HG03571 (cell line): ENCODE measurements around the gene PHACTR1.
"Not testable (repeated sequence)": the region's sequence is repeated elsewhere in the genome, so short reads cannot be mapped to it uniquely, and the experiment has no call there.

Source experiments
- ATAC-seq: cut with Tn5 transposase; IDR thresholded peaks from one replicate; pipeline ENCODE4 v1.9.1; 2021; ENCODE audit not compliant: unreplicated experiment

Gene PHACTR1

GRCh38 chr6:13326031-13326586 lies 609.5 kb downstream of the PHACTR1 start:
- not testable (repeated sequence) for ATAC-seq

GRCh38 chr6:13327691-13328075 lies 611.1 kb downstream of the PHACTR1 start:
- no peak for ATAC-seq

GRCh38 chr6:13328076-13328874 lies 611.7 kb downstream of the PHACTR1 start, which contains the start of gene TBC1D7:
TSS of gene TBC1D7 (minus strand) at chr6:13328537. CDS start at chr6:13326898, 1,639 bp downstream.
- peak; percentile 81 for ATAC-seq

GRCh38 chr6:13328875-13329183 lies 612.3 kb downstream of the PHACTR1 start:
- no peak for ATAC-seq

- no peak for ATAC-seq
These were observed 615.2 kb downstream of the PHACTR1 start for GRCh38 chr6:13331516-13332348.

- ATAC-seq: no peak
These were observed 615.8 kb downstream of the PHACTR1 start for GRCh38 chr6:13332349-13332706.

- no peak for ATAC-seq
These were observed 618.4 kb downstream of the PHACTR1 start for GRCh38 chr6:13334953-13335352.

- ATAC-seq: no peak
These were observed 620.0 kb downstream of the PHACTR1 start for GRCh38 chr6:13336553-13336952.

- no peak for ATAC-seq
These were observed 621.5 kb downstream of the PHACTR1 start for GRCh38 chr6:13338038-13338437.
